Fibroblast of peridontal ligament (primary cell): ENCODE data around the gene NEMP2.
"Not testable (repeated sequence)": the region's sequence is repeated elsewhere in the genome, so short reads cannot be mapped to it uniquely, and the experiment has no call there.

Source experiments
- DNase-seq: peaks from one replicate; pipeline ENCODE4 v3.0.0-alpha.2; 2010; ENCODE audit errors: extremely low read depth

The NEMP2 gene

DNA sequence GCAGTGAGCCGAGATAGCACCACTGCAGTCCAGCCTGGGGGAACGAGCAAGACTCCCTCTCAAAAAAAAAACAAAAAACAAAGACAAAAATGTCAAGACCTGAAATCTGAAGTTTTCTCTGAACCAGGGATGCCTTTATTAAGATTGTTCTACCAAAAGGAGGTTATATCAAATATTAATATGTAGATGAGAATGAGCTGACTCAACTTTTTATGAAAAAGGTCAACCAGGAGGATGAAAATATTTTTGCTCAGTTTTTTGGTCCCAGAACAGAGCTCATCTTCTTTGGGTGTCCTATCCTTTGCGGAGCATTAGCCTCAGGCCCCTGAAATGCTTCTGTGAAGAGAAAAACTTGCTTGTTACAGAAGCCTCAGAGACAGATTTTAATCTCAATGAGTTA lies 44.0 kb downstream of the NEMP2 start:
- DNase-seq = no peak

DNA sequence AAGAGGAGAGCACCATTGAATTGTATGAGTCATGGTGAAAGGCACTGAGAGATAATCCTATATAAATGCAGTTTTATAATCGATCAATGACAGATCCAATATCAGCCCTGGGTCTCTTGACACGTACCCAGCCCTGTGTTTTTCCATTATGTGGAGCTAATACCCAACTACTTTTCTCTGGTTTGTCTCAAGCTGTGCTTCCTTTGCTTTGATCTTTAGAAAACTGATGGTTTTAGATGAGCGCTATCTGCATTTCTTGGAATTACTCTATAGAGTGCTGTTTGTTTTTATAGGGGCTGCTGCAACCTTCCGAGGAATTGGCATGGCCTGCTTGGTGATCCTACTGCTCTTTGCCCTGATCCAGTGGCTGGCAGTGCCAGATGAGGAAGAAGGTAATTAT lies 45.0 kb downstream of the NEMP2 start:
- DNase-seq = no peak

DNA sequence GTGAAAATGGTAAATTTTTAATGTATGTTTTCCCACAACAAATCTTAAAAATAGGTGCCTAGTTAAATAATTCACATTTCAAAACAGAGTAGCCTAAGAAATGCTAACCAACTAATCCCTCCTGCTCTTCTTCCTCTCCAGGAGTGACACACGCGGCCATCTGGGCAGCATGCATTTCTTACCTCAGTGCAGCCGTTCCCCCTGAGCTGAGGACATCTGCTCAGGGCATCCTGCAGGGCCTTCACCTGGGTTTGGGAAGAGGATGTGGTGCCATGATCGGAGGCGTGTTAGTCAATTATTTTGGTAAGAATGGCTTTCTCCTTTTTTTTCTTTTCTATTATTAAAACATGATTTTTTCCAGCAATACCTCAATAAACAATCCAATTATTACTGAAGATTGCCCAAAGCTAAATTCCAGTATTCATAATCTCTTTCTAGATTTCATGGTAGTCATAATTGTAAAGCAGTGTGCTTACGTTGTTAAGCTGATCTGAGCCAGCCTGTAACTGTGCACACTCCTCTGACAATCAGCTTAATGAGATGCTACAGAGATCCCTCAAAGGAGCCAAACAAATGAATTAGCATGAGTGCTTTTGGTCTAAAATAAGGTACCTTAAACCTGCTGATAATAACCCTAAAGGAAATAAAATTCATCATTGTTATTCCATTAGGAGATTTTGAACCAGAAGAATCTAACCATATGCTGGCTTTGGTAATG lies 45.8 kb downstream of the NEMP2 start:
- no peak for DNase-seq

DNA sequence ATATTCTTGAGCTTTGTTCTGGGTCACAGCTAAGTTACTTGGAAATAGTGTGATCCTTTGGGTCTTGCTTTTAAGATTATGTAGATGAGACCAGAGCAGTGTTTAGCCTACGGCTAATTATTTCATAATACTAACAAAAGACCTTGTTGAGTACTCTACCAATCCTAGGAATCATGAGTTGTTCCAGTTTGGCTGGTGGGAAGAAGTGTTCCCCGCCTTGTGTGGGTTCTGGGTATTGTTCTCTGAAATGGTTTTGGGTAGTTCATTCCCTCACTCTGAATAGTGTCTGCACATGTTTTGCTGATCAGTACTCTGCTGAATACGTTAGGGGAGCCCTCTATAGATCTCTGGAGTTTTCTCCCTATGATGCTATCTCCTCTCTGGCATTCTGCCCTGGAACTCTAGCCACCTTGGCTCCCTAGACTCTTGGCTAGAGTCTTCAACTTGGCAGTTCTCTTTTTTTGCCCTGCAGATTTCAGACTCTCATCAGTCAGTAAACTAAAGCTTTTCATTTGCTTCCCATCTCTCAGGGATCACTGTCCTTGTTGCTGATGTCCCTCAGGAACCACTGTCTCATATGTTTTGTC lies 48.4 kb downstream of the NEMP2 start:
- DNase-seq = no peak

GRCh38 chr2:190482451-190482850 lies 52.1 kb downstream of the NEMP2 start:
- DNase-seq = peak; percentile 71

DNA sequence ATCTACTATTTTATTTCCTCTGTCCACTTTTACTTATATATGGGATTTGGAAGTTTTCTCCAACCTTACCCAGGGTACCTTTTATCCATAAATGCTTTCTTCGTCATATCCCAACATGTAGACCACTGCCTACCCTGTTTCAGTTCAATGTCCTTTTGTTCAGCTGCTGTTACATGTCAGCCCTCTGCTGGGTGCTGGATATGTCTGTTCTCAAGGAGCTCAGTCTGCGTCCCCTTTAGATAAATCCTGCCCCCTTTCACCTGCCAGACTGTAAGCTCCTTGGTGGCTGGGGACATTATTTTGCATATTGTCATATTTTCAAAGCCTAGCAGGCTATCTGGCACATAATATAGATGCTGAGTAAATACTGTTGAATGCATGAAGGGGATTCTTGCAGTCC lies 53.2 kb downstream of the NEMP2 start:
- DNase-seq = no peak

DNA sequence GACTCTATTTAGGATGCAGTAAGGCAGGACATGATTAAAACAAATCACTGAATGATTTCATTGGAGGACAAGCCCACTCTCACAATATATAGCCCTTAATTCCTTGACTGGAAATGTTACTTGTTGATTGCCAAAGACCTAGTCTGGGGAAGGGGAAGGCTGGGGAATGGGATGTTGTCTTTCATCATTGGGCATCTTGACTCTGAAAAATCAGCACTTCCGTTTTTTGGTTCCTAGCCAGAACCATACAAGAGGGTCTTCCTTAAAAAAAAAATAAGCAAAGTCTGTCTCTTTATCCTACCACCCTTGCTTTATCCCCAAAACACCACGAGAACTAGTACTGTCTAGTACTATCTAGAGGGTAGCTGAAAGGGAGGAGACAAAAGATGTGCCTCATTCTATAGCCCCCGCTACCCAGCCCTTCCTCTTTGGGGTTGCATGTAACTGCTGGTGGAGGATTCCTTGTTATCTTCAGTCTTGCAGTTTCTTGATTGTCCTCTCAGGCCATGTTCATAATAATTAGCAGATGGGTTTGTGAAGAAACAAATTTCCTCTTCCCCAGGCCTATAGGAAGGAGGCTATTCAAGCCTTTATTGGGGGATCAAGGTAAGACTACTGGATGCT lies 55.8 kb downstream of the NEMP2 start:
- DNase-seq = no peak

DNA sequence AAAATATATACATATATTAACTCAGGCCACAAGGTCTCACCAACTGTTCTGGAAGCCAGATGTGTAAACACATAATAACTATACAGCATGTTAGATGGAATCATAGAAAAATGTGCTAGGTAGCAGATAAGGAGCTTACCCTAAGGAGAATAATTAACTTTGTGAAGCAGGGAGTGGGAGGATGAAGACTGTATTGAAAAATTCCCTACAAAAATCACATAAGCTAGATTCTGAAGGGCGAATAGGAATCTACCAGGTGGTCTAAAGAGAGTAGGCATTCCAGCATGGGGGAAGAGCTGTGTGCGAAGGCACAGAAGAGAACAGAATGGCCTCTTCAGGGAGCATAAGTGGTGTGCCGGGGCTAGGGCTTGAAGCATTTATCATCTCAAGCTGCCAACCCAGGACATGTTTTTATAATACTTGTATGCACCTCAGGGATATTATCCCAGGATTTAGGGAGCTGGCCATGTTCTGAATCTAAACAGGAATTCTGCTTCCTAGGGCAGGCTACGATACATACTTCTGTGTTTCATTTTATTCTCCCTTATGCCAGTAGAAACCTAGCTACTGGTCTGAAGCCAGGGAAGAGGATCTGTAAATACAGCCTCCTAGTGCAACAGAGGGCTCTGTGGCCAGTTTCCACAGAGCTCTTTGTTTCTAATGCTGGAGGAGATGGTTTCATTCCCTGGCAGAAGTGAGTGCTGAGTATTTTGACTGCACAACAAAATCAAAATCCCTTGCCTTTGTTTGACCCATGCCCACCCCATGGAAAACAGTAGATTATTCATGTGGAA lies 56.7 kb downstream of the NEMP2 start:
- peak; percentile 70 for DNase-seq

DNA sequence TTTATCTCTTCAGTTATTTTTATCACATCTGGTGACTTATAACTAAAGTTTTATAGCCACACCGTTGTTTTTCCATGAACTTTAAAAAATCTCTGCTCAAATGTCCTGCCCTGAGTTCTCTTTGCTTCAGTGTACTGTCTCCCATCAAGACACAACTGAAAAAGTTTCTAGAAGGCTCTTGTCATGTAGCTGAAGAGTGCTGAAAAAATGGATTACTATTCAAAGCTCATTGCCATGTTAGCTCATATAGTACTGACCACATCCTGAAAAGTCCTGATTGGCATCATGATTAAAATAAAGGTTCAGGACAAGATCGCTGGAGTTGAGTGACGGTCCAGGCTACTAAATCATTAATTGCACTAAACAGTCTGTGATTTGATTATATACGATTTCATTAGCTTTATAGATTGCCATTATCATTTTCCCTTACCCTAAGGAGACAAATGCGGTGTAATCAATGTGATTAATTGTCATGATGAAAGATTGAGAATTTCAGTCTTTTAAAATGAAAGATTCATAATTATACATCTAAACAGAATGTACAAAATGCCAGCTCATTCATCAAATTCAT lies 64.2 kb downstream of the NEMP2 start:
- no peak for DNase-seq

DNA sequence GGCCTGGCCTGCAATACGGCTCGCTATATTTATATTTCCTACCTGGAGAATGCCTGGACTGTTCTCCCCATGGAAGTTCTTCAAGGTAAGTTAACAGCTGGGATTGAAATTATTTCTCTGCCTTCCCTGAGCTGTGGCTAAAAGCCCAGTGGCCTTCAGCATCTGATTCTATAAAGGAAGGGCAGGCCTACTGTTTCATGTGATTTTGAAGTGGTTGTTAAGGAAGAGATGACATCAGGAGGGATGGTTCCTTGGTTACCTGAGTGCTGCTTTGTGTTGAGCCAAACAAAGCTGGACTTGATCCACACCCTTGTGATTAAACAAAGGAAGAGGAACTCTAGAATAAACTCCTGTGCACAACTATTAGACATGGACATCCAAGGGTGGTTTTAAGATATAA lies 64.8 kb downstream of the NEMP2 start:
- peak; percentile 60 for DNase-seq

- peak; percentile 100 for DNase-seq
Observed at GRCh38 chr2:190468814-190469569, 65.5 kb downstream of the NEMP2 start.

DNA sequence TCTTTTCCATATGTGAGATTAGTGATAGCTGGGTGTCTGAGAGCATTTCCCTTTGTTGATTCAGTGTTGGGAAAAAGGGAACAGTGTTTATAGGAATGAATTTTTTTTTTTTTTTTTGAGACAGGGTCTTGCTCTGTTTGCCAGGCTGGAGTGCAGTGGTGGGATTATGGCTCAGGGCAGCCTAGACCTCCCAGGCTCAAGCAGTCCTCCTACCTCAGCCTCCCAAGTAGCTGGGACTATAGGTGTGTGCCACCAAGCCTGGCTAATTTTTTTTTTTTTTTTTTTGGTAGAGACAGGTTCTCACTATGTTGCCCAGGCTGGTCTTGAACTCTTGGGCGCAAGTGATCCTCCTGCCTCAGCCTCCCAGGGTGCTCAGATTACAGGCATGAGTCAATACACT lies 66.2 kb downstream of the NEMP2 start:
- DNase-seq = not testable (repeated sequence)

GRCh38 chr2:190467575-190468083 lies 66.9 kb downstream of the NEMP2 start:
- peak; percentile 63 for DNase-seq

- DNase-seq = peak; percentile 49
Observed at GRCh38 chr2:190466819-190467446, 67.6 kb downstream of the NEMP2 start.

DNA sequence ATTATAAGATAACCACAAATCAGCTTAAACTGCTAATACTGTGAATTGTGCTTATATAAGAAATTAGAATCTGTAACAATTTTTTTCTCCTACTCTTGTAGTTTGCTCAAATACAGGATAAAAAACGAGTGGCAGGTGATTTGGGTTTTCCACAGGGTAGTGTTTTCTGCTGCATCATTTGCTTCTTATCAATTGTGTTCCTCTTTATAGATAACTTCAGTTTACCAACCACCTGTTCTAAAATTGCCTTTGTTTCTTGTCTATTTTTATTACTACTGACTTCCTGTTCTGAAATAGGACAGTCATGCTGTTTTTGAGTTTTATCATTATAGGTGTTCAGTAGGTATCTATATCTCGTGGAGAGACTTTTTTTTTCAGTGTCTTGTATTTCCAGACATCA lies 69.5 kb downstream of the NEMP2 start:
- no peak for DNase-seq

- DNase-seq = no peak
Observed at GRCh38 chr2:190462611-190463010, 71.9 kb downstream of the NEMP2 start.

DNA sequence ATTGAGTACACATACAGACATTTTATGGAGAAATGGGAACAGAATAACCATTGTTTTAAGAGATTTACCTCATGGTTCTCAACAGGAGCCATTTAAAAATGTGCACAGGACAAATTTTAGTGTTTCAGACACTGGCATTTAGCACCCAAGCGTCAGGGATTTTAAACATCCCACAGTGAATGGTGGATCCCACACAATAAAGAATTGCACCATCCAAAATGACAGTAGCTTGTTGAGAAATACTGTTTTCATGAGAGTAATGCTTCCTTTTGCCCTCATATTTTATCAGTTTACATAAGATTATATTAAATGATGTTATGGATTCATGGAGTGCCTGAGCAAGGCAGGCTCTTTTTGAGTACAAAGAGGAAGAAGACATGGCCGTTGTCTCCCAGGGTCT lies 72.3 kb downstream of the NEMP2 start:
- no peak for DNase-seq

DNA sequence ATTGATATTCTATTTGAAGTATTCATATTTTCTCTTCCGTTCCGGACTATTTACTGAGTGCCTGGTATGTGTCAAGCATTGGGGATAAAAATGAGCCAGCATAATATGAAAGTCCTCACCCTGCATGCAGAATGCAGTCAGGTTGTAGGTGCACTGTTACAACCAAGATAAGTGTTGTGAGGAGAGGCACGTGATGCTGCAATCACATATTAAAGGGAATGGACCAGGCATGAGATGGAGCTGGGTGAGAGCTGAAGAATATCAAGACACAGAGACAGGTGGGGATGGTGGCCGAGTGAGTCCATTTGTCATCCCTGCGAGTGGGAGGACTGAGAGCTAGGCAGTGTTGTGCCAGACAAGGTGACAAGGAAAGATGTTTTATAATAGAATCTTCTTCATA lies 74.0 kb downstream of the NEMP2 start:
- no peak for DNase-seq

DNA sequence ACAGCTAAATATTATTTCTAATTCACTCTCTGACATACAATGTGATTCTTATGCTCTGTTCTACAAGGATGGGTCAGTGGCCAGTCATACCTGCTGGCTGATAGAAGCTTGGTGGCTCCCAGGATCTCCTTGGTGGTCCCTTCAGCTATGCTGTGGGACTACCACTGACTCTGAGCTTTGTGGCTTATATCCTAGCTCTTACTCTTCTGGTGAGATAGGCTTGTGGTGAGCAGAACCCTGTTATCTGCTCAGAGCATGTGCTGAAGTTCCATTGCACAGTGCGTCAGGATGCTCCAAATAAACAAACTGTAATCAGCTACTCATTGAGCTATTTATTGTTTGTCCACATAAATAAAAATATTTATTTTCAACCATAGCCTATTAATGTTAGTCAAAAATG lies 74.6 kb downstream of the NEMP2 start:
- DNase-seq = no peak

DNA sequence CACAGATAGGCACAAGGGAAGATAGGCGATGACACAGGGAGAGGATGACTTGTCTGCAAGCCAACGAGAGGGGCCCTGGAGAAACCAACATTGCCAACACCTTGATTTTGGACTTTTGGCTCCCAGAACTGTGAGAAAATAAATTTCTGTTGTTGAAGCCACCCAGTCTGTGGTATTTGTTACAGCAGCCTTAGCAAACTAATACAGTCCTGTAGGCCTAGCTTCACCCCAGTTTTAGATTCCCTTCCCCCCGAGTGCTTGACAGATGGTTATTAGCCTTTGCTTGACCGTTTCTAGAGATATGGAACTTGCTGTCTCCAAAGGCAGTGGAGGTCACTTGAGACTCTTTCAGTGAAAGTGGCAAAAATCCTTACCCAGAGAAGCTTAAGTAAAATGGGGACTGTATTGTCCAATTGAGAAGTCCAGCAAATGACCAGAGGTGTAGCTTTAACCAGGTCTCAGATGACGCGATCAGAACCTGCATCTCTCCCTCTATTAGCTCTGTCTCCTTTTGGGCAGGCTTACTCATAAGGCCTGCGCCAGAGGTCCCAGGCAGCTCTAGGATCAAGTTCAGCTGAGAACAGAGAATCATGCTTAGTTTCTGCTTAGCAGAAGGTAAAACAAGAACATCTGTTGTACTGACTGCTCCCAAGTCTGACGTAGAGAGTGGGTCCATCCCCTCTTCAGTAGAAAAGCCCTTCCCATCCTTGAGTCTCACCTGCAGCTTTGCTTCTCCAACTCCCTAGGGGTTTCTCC lies 76.0 kb downstream of the NEMP2 start:
- no peak for DNase-seq
